H4 (cell line): ENCODE results near the gene PILRA. TPM values are rescaled to one million over a fixed set of nuclear protein-coding genes. Genes with fewer than 3 reads are reported as not detected.
"Not testable (repeated sequence)": the region's sequence is repeated elsewhere in the genome, so short reads cannot be mapped to it uniquely, and the experiment has no call there.

Source experiments
- DNase-seq: peaks from one replicate; pipeline ENCODE4 v3.0.0-alpha.2; 2015; ENCODE audit warnings: low spot score
- total RNA-seq: library from RNA; depleted of rRNA; stranded (reverse); fragments of >200 nt; shearing (Covaris generic); gene quantifications from 2 replicates; pipeline ENCODE4 v1.2.3, GENCODE V29; 2014; rRNA removed

PILRA gene
- total RNA-seq, result 0.54 TPM in 1 of 2 replicates, not detected in the other

- DNase-seq, result no peak
These were observed at the start of gene PILRA for GRCh38 chr7:100373261-100373831. Gene PILRA (plus strand): TSS chr7:100373487. CDS start chr7:100373657, 170 bp downstream.

GRCh38 chr7:100324194-100324593 lies 49.1 kb upstream of the PILRA start:
- not testable (repeated sequence) for DNase-seq

GRCh38 chr7:100325671-100326070 lies 47.6 kb upstream of the PILRA start:
- not testable (repeated sequence) for DNase-seq

GRCh38 chr7:100326914-100327313 lies 46.4 kb upstream of the PILRA start:
- DNase-seq, result not testable (repeated sequence)

GRCh38 chr7:100335566-100336466 lies 37.5 kb upstream of the PILRA start:
- peak; percentile 92 for DNase-seq

- DNase-seq, result peak; percentile 69
These were observed 35.1 kb upstream of the PILRA start for GRCh38 chr7:100338083-100338696.

- DNase-seq, result peak; percentile 1
These were observed 32.0 kb upstream of the PILRA start for GRCh38 chr7:100341286-100341685.

- DNase-seq, result peak; percentile 2
These were observed 30.5 kb upstream of the PILRA start for GRCh38 chr7:100342765-100343164.

GRCh38 chr7:100344124-100344559 lies 29.1 kb upstream of the PILRA start:
- not testable (repeated sequence) for DNase-seq

GRCh38 chr7:100344560-100345287 lies 28.6 kb upstream of the PILRA start:
- DNase-seq, result peak; percentile 72

GRCh38 chr7:100345288-100345672 lies 28.0 kb upstream of the PILRA start:
- not testable (repeated sequence) for DNase-seq

- no peak for DNase-seq
These were observed 26.4 kb upstream of the PILRA start for GRCh38 chr7:100346921-100347320.

- DNase-seq, result no peak
These were observed 24.5 kb upstream of the PILRA start for GRCh38 chr7:100348805-100349204.

GRCh38 chr7:100349757-100350156 lies 23.5 kb upstream of the PILRA start:
- no peak for DNase-seq

- no peak for DNase-seq
These were observed 21.6 kb upstream of the PILRA start for GRCh38 chr7:100351657-100352058.

GRCh38 chr7:100352230-100352781 lies 21.0 kb upstream of the PILRA start:
- DNase-seq, result not testable (repeated sequence)

- DNase-seq, result no peak
These were observed 20.2 kb upstream of the PILRA start for GRCh38 chr7:100352984-100353684.

GRCh38 chr7:100353685-100354330 lies 19.5 kb upstream of the PILRA start:
- no peak for DNase-seq

- no peak for DNase-seq
These were observed 16.7 kb upstream of the PILRA start for GRCh38 chr7:100356416-100357068.

- DNase-seq, result no peak
These were observed 16.1 kb upstream of the PILRA start for GRCh38 chr7:100357131-100357561.
